Ishikawa (cell line): ENCODE results near the gene ZSWIM2.

Experiments
- RAD21 ChIP-seq: IDR thresholded peaks from 2 replicates; pipeline ENCODE4 v1.6.1; 2012; ENCODE audit warnings: low read depth
- REST ChIP-seq: IDR thresholded peaks from 2 replicates; pipeline ENCODE4 v1.6.1; 2012; ENCODE audit warnings: low read depth, mild to moderate bottlenecking
- TAF1 ChIP-seq: IDR thresholded peaks from 2 replicates; pipeline ENCODE4 v1.6.1; 2012; ENCODE audit warnings: low read depth, mild to moderate bottlenecking
- TCF12 ChIP-seq: IDR thresholded peaks from 2 replicates; pipeline ENCODE4 v1.6.1; 2012; ENCODE audit warnings: low read depth
- YY1 ChIP-seq: IDR thresholded peaks from 2 replicates; pipeline ENCODE4 v1.6.1; 2012; ENCODE audit warnings: low read depth

- TF ChIP-seq YY1 (no peak), TAF1 (no peak), TCF12 (no peak), REST (no peak), RAD21 (no peak)
These were observed 32.7 kb upstream of the ZSWIM2 start for GRCh38 chr2:186881660-186882059.
